Measurements from ENCODE around the gene CNKSR1. TPM values are rescaled to one million over a fixed set of nuclear protein-coding genes. Genes with fewer than 3 reads are reported as not detected.
A peak's percentile ranks its signal among the peaks of the same experiment; 100 is the strongest.

CNKSR1 gene
- 4.0 and 6.2 TPM in 2 replicates for total RNA-seq

- Mint-ChIP-seq H3K36me3 (ENCODE audit: low read depth) (no peaks in the 10 kb centered on the region), H3K27me3 (no peaks in the 10 kb centered on the region), H3K4me3 (peak within 1 kb of the TSS; percentile 68), H3K27ac (peak within 1 kb of the TSS; percentile 29), H3K9me3 (no peaks in the 10 kb centered on the region), H3K4me1 (peaks cover 8% of the 10 kb centered on the region)
- intact Hi-C loops (cut with micrococcal nuclease): no loop called here
- DNase-seq: no peak
Measured at GRCh38 chr1:26177182-26177684, at the start of gene CNKSR1. Gene CNKSR1, plus strand, starts transcription at chr1:26177491. Its CDS starts 57 bp downstream, at chr1:26177548.

GRCh38 chr1:26129778-26130177 is 47.5 kb upstream of the CNKSR1 start:
- intact Hi-C loops (cut with micrococcal nuclease): loop anchor here (10.0 kb wide), 1 partner anchor 225 kb away; the partner anchor contains the start of gene STMN1
- no peak overlapping the region for H3K4me3 Mint-ChIP-seq
- H3K27me3 Mint-ChIP-seq: no peaks in the 10 kb centered on the region
- no peaks in the 10 kb centered on the region for H3K9me3 Mint-ChIP-seq
- H3K36me3 Mint-ChIP-seq (ENCODE audit: low read depth): peaks cover 3% of the 10 kb centered on the region
- no peak for DNase-seq
- H3K27ac Mint-ChIP-seq: no peak overlapping the region
- peaks cover 38% of the 10 kb centered on the region for H3K4me1 Mint-ChIP-seq

GRCh38 chr1:26130695-26131094 is 46.6 kb upstream of the CNKSR1 start:
- no peaks in the 10 kb centered on the region for H3K9me3 Mint-ChIP-seq
- H3K4me3 Mint-ChIP-seq: no peak overlapping the region
- peaks cover 3% of the 10 kb centered on the region for H3K36me3 Mint-ChIP-seq (ENCODE audit: low read depth)
- intact Hi-C loops (cut with micrococcal nuclease): no loop called here
- H3K27me3 Mint-ChIP-seq: no peaks in the 10 kb centered on the region
- H3K27ac Mint-ChIP-seq: no peak overlapping the region
- H3K4me1 Mint-ChIP-seq: peaks cover 32% of the 10 kb centered on the region
- no peak for DNase-seq

- Mint-ChIP-seq H3K36me3 (ENCODE audit: low read depth) (no peaks in the 10 kb centered on the region), H3K4me3 (no peak overlapping the region), H3K4me1 (peaks cover 19% of the 10 kb centered on the region), H3K9me3 (no peaks in the 10 kb centered on the region), H3K27ac (no peak overlapping the region), H3K27me3 (no peaks in the 10 kb centered on the region)
- intact Hi-C loops (cut with micrococcal nuclease): no loop called here
- DNase-seq: no peak
Measured at GRCh38 chr1:26132128-26132833, 45.0 kb upstream of the CNKSR1 start.

- Mint-ChIP-seq H3K9me3 (no peaks in the 10 kb centered on the region), H3K27ac (no peak overlapping the region), H3K4me1 (peaks cover 14% of the 10 kb centered on the region), H3K4me3 (no peak overlapping the region), H3K27me3 (no peaks in the 10 kb centered on the region), H3K36me3 (ENCODE audit: low read depth) (no peaks in the 10 kb centered on the region)
- no peak for DNase-seq
- intact Hi-C loops (cut with micrococcal nuclease): no loop called here
Measured at GRCh38 chr1:26132834-26133167, 44.5 kb upstream of the CNKSR1 start.

GRCh38 chr1:26134466-26134865 is 42.8 kb upstream of the CNKSR1 start:
- no peak overlapping the region for H3K27ac Mint-ChIP-seq
- intact Hi-C loops (cut with micrococcal nuclease): no loop called here

GRCh38 chr1:26138974-26139558 is 38.2 kb upstream of the CNKSR1 start:
- DNase-seq: no peak
- no peaks in the 10 kb centered on the region for H3K9me3 Mint-ChIP-seq
- H3K27ac Mint-ChIP-seq: no peak overlapping the region
- H3K27me3 Mint-ChIP-seq: peaks cover 6% of the 10 kb centered on the region
- no peak overlapping the region for H3K4me3 Mint-ChIP-seq
- H3K4me1 Mint-ChIP-seq: peaks cover 10% of the 10 kb centered on the region
- no peaks in the 10 kb centered on the region for H3K36me3 Mint-ChIP-seq (ENCODE audit: low read depth)
- intact Hi-C loops (cut with micrococcal nuclease): no loop called here

More at GRCh38 chr1:26134466-26134865, 42.8 kb upstream of the CNKSR1 start:
- H3K9me3 Mint-ChIP-seq: no peaks in the 10 kb centered on the region
- no peak overlapping the region for H3K4me3 Mint-ChIP-seq
- H3K36me3 Mint-ChIP-seq (ENCODE audit: low read depth): no peaks in the 10 kb centered on the region
- peaks cover 14% of the 10 kb centered on the region for H3K4me1 Mint-ChIP-seq
- no peaks in the 10 kb centered on the region for H3K27me3 Mint-ChIP-seq
- no peak for DNase-seq

GRCh38 chr1:26142159-26142558 is 35.1 kb upstream of the CNKSR1 start:
- peaks cover 10% of the 10 kb centered on the region for H3K27me3 Mint-ChIP-seq

GRCh38 chr1:26145041-26145959 is 32.0 kb upstream of the CNKSR1 start:
- Mint-ChIP-seq H3K4me1 (peaks cover 2% of the 10 kb centered on the region), H3K4me3 (no peak overlapping the region), H3K36me3 (ENCODE audit: low read depth) (no peaks in the 10 kb centered on the region), H3K27ac (no peak overlapping the region), H3K27me3 (peaks cover 24% of the 10 kb centered on the region), H3K9me3 (no peaks in the 10 kb centered on the region)
- peak; percentile 93 for DNase-seq
- intact Hi-C loops (cut with micrococcal nuclease): loop anchor here (1.0 kb wide), 3 partner anchors 34 to 109 kb away; partner anchors contain the start of gene PDIK1L

More at GRCh38 chr1:26142159-26142558, 35.1 kb upstream of the CNKSR1 start:
- intact Hi-C loops (cut with micrococcal nuclease): no loop called here
- no peak for DNase-seq
- Mint-ChIP-seq H3K36me3 (ENCODE audit: low read depth) (no peaks in the 10 kb centered on the region), H3K27ac (no peak overlapping the region), H3K9me3 (no peaks in the 10 kb centered on the region), H3K4me1 (peaks cover 12% of the 10 kb centered on the region), H3K4me3 (no peak overlapping the region)

GRCh38 chr1:26145960-26146294 is 31.4 kb upstream of the CNKSR1 start:
- H3K27me3 Mint-ChIP-seq: peaks cover 24% of the 10 kb centered on the region
- DNase-seq: no peak
- no peaks in the 10 kb centered on the region for H3K9me3 Mint-ChIP-seq
- no peaks in the 10 kb centered on the region for H3K36me3 Mint-ChIP-seq (ENCODE audit: low read depth)
- intact Hi-C loops (cut with micrococcal nuclease): loop anchor here (1.0 kb wide), 3 partner anchors 35 to 110 kb away; partner anchors contain the start of gene PDIK1L
- no peak overlapping the region for H3K4me3 Mint-ChIP-seq
- H3K27ac Mint-ChIP-seq: no peak overlapping the region
- H3K4me1 Mint-ChIP-seq: peaks cover 2% of the 10 kb centered on the region

GRCh38 chr1:26148887-26149286 is 28.4 kb upstream of the CNKSR1 start:
- peaks cover 32% of the 10 kb centered on the region for H3K27me3 Mint-ChIP-seq
- no peak overlapping the region for H3K27ac Mint-ChIP-seq
- no peaks in the 10 kb centered on the region for H3K36me3 Mint-ChIP-seq (ENCODE audit: low read depth)
- no peak for DNase-seq
- intact Hi-C loops (cut with micrococcal nuclease): no loop called here
- H3K9me3 Mint-ChIP-seq: no peaks in the 10 kb centered on the region
- H3K4me3 Mint-ChIP-seq: no peak overlapping the region
- H3K4me1 Mint-ChIP-seq: peaks cover 2% of the 10 kb centered on the region

- no peak overlapping the region for H3K27ac Mint-ChIP-seq
Measured at GRCh38 chr1:26153966-26154532, 23.2 kb upstream of the CNKSR1 start.

GRCh38 chr1:26154750-26155149 is 22.5 kb upstream of the CNKSR1 start:
- H3K36me3 Mint-ChIP-seq (ENCODE audit: low read depth): no peaks in the 10 kb centered on the region
- no peak overlapping the region for H3K4me3 Mint-ChIP-seq
- peaks cover 1% of the 10 kb centered on the region for H3K4me1 Mint-ChIP-seq
- DNase-seq: no peak
- intact Hi-C loops (cut with micrococcal nuclease): no loop called here
- H3K9me3 Mint-ChIP-seq: no peaks in the 10 kb centered on the region
- H3K27me3 Mint-ChIP-seq: peaks cover 57% of the 10 kb centered on the region
- H3K27ac Mint-ChIP-seq: no peak overlapping the region

More at GRCh38 chr1:26153966-26154532, 23.2 kb upstream of the CNKSR1 start:
- no peak for DNase-seq
- no peaks in the 10 kb centered on the region for H3K36me3 Mint-ChIP-seq (ENCODE audit: low read depth)
- intact Hi-C loops (cut with micrococcal nuclease): no loop called here
- peaks cover 56% of the 10 kb centered on the region for H3K27me3 Mint-ChIP-seq
- no peaks in the 10 kb centered on the region for H3K9me3 Mint-ChIP-seq
- no peak overlapping the region for H3K4me3 Mint-ChIP-seq
- peaks cover 1% of the 10 kb centered on the region for H3K4me1 Mint-ChIP-seq
